Superior temporal gyrus (tissue), 1 donor: Measurements from ENCODE around the gene AFF4.

ENCODE experiments used
- DNase-seq: peaks from one replicate; pipeline ENCODE4 v3.0.0-alpha.2; 2016; ENCODE audit errors: extremely low spot score

AFF4 gene

DNA sequence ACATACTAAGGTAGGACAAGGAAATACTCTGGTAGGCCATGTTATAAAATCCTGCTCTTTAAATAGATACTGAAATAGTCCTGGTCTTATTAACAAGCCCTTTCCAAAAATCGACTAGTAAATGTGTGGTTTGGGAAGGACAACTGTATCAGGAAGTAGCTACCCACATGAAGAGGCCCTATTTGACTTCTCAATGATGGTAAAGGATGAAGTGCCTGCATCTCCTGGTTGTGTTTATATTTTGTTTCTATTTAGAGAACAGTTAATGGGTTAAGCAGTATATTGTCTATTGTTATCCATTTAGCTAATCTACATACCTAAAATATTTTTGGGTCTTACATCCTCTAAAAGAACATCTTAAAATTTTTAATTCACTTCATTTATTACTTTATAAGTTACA, 109.6 kb downstream of the AFF4 start:
- DNase-seq, result no peak

DNA sequence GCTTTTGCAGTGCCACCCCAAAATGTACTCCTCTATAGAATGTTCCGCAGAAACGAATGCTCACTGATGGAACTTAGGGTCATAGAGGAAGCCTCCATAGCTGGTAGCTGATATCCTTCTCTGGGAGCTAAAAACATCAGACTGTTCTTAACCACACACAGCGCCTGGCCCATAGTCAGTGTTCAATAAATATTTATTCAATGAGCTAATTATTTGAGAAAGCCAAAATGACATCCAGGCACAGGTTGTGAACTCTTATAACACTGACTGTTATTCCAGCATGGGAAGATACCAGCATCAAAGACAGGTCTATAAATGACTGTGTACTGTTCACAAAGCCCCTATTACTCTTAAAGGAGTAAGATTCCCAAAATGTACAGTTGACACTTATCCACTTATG, 110.1 kb downstream of the AFF4 start:
- no peak for DNase-seq

DNA sequence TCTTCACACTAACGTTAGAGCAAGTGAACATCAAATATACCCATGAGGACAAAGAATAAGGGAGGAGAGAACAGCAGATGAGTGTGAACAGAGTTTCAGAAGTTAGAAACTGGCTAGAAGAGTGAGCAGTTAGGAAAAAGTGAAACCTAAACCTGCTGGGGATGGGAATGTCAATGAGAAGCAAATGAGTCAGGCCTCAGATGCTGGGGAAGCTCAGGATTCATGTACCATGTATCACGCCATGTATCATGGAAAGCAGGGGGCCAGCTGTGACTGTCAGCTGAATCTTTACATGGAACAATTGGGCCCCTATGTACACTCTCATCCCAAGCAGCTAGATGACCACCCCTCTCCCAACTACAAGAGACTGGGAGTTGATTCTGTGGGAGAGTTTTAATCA, 113.4 kb downstream of the AFF4 start:
- DNase-seq, result no peak

DNA sequence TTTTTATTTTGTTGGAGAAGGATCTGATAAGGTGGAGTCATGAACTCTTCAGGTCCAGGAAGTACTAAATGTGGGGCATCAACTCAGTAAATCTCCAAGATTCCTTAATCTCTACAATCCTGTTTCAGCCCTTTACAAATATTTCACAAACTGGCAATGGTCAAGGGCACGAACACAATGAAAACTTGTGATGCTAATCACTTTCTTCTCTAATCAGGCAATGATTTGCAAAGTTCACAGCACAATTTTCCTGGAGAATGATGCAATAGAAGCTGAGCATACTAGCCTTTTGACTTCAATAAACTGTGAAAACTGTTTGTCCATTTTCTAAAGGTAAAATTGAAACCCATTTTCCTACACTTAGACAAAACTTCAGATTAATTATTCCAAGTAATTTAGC, 114.1 kb downstream of the AFF4 start:
- DNase-seq, result no peak

DNA sequence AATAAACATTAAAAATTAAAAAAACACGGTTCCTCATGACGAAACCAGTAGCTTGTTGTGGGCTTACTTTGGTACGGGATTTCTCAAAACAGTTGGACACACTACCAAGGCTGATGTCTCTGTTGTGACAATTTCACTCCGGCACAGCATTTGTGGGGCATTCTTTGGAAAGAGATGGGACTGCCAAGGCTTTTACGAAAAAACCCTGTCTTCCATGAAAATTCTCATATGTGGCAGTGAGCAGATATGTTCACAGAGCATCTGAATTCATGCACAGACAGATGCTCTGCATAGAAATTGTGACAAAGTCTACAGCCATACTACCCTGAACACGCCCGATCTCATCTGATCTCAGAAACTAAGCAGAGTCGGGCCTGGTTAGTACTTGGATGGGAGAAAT, 115.2 kb downstream of the AFF4 start:
- DNase-seq, result no peak

DNA sequence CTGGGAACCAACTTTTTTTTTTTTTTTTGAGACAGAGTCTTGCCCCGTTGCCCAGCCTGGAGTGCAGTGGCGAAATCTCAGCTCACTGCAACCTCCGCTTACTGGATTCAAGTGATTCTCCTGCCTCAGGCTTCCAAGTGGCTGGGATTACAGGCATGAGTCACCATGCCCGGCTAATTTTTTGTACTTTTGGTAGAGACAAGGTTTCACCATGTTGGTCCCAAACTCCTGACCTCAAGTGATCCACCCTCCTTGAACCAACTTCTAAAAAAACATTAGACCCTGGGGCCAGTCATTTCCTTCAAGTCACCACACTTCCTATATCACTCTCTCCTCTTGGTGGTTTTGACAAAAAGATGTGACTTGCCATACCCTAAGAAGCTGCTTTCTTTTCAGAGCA, 122.1 kb downstream of the AFF4 start:
- DNase-seq, result no peak

DNA sequence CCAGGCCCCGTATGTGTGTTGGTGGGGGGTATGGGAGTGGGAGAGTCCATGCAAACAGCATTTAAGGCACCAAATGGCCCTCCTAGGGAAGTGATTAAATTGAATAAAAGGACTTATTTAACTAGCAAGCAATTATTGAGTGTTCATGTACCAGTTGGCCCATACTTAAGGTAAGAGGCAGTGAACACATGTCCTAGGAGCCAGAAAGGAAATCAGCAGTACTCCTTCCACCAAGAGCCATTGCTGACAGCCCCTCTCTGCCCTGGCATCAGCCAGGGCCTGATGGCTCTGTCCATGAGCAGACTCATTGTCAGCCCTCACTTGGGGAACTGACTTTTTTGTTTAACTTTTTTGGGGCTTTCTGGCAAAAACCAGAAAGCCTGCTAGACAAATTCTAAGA, 122.5 kb downstream of the AFF4 start:
- DNase-seq, result no peak

DNA sequence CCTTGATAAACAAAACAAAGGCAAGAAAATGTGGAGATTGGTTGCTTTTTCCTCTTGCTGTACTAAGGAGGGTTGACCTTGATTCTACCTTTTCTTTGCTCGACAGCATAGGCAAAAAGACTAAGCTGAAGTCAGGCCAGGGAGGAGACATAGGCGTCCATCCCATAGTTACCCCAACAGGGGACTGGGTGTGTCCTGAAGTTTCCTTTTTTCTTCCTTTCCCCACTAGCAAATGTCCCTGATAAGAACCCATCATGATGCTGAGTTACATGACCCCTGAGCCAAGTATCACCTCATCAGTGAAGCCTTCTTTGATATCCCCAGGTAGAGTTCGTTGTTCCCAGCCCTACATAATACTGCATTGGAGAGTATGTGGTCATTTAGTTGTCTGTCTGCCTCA, 123.1 kb downstream of the AFF4 start:
- no peak for DNase-seq

DNA sequence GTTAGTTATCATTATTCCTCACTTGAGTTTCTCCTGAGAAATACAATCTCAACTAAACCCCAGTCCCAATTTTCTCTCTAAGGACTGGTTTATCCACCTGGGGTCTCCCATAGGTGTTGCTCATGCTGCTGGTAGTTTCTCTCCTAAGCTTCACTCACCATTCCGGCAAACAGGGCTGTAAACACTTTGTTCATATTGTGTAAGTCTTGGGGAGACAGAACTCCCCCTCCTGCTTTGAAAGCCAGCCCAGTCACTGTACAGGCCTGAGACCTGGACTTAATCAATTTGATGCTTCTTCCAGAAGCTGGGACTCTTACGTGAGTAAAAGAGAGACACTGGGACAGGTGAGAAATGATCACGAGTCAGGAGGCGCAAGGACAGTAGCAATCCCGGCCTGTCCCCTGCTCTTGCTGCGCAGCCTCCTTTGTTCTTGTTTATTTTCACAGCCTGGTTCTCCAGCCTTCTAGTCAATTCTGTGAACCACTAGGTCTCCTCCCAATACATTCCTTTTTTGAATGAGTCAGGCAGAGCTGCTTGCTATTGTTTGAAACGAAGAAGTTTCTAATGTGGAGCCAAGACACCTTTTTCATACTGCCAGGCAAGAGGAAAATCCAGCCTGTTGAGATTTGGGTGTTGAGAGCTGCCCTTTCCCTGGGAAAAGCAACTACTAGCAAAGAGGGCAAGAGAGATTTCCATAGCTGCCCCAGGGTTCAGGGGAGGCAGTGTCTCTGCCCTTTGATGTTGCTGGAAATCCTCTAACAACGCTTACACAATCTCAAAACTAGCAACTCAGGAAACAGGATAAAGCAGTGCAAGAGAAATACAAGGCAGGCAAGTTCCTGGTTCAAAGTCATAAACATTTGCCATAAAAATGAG, 123.8 kb downstream of the AFF4 start:
- no peak for DNase-seq

DNA sequence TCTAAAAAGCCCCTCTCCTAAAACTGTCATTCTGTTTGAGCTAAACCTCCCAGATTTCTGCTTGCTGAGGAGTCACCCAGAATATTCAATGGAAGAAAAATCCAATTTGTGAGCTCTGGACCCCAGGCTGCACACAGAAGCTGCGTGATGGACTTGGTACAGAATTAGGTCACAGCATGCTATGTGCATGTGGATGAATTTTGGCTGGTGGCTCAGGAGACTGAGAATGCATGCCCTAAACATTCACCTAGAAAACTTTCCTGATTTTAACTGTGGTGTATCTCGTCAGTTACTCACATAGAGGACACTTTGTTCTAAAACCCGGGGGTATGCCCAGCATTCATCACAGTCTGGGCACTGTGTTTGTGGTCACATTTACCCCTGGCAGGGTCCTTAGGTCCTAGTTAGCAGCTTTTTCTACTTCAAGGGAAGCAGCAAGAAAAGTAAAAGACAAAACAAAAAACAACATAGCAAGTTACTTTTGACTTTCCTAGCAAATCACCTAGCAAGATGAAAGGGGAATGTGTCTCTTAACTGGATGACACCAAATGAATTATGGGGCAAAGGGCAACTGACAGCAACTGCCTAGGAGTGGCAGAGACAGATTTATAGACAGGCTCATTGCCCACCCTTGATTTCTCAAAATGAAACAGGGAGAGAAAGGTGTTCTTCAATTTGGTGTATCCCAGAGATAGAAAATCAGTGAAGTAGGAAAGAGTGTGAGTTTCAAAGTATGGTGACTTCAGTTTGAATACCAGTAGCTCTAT, 124.7 kb downstream of the AFF4 start:
- no peak for DNase-seq

DNA sequence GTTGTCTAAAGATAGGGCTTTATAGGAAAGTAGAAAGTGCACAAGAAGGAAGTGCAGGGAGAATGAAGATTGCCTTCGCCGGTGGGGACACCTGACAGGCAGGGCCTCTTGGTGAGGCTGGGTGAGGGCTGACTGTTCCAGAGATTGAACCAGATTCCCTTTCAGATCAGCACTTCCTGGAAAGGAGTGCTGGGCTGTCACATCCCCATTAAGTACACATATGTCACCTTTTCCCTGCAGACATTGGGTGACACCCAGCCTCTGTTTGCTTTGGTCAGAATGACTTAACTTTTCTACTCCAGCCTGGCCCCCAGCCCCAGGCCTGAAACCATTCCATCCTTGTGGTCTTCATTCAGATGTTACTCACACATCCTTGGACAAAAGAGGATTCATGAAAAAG, 125.6 kb downstream of the AFF4 start:
- no peak for DNase-seq

DNA sequence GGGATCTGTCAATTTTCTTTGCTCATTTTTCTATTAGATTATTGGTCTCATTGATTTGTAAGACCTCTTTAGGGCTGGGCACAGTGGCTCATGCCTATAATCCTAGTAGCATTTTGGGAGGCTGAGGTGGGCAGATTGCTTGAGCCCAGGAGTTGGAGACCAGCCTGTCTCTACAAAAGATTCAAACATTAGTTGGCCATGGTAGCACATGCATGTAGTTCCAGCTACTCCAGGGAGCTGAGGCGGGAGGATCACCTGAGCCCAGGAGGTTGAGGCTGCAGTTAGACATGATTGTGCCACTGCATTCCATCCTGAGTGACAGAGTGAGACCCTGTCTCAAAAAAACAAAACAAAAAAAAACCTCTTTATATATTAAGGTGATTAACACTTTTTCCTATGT, 126.6 kb downstream of the AFF4 start:
- DNase-seq, result no peak

DNA sequence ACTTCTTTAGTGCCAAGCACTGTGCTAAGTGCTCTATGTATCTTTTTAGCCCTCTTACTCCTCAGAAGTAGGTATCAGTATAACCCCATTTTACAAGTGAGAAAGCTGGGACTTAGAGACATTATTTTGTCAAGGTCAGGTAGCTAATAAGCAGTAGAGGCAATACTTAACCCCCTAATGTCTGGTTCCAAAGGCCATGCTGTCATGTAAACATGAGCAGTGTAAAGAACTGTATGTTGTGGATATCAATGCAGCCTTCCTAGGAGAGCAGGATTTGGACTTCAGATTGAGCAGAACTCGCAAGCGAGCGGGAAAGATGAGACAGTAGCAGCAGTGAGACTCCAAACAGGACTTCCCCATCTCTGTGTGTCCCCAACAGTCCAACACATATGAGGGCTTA, 129.4 kb downstream of the AFF4 start:
- DNase-seq, result no peak

DNA sequence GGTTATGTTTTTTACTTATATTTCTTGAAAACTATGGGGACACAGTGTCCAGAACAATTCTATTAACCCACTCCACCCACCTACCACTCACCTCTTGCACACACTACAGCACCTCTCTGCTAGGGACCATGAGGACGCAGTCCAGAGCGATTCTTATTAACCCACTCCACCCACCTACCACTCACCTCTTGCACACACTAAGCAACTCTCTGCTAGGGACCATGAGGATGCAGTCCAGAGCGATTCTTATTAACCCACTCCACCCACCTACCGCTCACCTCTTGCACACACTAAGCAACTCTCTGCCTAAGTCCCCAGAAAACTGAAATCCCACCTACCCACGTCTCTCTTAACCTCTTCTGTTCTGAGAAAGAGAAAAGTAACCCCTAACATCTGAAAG, 130.8 kb downstream of the AFF4 start:
- no peak for DNase-seq

DNA sequence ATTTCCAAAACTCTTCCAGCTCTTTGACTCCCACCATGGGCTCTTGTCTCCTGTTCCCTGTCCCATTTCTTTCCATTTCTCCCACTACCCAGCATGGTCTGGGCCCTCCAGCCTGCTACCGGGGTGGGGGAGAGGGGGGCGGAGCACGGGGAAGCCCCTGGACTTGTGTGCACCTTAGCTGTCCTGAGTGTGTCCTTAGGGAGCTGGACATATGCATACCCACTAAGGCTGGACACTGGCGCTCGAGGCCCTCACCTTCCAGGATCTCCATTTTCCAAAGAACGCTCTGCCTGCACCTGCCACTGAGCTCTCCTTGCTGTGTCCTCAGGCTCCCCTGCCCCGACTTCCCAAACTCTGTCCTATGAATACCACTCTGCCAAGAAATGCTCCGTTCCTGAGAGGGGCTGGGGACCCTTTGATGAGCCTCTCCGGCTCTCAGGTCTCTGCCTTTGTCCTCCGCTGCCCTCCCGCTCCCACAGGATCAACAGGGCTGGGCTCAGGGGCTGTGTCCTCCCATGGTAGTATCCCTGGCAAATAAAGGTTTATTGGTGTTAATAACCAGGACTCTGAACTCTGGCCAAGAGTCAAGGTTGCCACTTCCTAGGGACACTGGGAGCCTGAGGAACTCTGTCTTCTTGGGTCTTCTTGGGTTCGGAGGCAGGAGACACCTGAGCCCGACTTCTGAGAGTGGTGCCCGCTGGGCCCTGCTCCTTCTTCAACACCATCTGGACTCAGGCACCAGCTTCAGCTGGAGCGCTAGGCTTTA, 132.2 kb downstream of the AFF4 start:
- no peak for DNase-seq

DNA sequence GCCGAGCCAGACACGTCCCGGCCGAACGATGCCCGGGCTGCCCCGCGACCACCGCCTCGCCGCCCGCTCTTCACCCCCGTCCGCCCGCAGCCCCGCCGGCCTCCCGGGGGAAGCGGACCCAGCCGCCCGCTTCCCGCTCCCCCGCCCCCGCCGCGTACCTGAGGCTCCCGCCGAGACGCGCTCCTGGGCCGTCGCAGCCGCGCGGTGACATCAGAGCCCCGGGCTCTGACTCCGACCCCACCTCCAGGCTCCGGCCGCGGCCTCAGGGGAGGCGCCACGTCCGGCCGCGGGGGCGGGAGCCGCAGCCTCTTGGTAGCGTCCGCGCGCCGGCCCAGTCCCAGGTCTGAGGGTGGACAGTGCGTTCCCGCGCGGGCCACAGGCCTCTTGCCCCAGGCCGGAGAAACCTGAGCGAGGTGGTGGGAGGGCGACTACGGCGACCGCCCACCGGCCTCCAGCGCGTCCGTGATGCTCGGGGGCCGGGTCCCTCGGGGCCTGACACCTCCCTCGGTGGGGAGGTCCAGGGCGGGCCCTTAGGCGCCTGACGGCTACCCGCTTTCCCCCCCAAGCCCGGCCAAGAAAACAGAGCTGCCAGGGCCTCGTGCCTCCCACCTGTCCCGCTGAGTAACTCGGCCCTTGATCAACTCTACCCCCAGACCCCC, 132.9 kb downstream of the AFF4 start, which contains the start of gene SHROOM1:
SHROOM1 (minus strand) TSS at position 212 of the 659 bp plus-strand sequence. CDS start 4,507 bp downstream, outside the sequence.
- no peak for DNase-seq

DNA sequence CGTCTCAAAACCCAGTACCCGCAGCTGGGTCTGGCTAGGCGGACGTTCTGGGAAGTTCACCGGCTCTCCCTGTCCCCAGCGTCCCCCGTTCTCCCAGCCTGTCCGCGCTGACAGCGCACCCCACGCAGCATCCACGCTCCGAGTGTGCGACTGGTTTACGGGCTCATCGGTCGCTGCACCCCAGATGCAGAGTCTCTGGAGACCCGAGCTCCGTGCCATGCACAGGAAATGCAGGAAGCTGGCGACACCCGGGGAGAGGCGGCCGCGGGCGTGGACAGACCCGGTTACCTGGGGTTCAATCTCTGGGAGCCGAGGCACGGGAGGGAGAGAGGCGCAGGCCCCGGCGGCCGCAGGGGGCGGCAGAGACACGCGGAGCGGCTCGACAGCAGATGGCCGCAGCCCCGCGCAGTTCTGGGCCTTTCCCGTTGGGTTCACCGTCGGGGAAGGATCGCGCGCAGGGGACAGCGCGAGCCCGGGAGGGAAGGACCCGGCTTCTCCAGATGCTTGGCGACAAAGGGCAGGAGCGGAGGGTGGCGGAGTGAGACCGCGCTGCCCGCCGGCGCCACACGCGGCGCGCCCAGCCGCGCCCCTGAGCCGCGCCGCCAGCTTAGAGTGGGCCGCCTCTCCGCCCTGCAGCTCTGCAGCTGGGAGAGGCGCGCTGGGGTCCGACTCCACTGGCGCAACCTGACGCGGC, 133.5 kb downstream of the AFF4 start:
- peak; percentile 78 for DNase-seq

DNA sequence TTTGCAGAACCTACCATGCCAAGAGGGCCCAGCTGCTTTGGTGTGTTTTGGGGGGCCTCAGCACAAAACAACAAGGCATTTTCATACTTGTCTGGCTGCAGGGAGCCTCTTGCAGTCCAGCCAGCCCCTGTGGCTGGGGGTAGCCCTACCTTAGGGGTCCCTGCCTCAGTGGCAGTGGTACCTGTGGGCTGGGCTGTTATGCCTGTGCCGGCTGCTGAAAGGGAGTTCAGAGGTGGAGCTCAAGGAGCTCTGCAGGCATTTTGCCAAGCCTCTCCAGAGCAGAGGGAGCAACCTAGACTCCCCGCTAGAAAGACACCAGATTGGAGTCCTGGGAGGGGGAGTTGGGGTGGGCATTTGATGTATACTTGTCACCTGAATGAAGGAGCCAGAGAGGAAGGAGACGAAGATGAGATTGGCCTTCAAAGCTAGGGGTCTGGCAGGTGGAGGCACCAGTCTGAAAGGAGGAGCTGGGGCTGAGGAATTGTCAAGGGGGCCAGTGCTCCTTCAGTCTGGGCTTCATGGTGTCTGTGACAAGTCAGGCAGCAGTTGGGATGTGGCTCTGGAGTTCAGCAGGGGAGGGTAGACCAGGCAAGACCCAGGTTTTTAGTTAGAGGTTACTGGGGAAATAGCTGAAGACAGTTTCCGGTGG, 134.5 kb downstream of the AFF4 start:
- peak; percentile 28 for DNase-seq

DNA sequence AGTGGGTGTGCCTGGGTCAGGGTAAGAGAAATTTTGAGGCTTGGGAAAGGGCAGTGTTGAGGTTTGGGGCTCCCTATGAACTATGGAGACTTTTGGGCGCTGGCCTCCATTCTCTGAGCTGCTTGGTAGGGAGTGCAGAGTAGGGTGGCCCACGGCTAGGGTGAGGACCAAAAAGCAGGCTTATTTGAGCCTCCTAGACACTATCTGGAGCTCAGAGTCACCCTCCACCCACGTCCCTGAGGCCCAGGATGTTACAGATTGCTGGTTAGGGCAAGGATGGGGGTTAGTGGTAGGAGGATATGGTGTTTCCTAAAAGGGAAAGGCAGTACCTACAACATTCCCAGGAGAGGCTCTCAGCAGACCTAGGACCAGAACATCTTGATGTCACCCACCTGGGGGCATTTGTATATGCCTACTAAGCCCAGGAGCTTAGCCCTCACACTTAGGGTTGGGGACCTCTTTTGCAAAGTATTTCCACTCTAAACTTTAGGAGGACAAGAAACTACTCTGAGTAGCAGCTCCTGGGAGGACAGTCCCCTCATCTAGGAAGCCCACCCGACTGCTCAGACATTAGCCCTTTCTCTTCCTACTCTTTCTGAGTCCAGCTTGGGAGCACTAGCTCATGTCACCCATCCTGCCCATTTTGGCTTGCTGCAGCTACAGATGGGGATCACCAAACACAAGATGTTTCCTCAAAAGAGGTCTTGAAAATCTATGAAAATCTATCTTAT, 135.3 kb downstream of the AFF4 start:
- no peak for DNase-seq
